HG03457 (cell line): Measurements from ENCODE around the gene MAP2K4.

Experiments
- ATAC-seq: cut with Tn5 transposase; IDR thresholded peaks from one replicate; pipeline ENCODE4 v1.9.1; 2021; ENCODE audit warnings: moderate number of reproducible peaks; ENCODE audit not compliant: unreplicated experiment

MAP2K4 gene

DNA sequence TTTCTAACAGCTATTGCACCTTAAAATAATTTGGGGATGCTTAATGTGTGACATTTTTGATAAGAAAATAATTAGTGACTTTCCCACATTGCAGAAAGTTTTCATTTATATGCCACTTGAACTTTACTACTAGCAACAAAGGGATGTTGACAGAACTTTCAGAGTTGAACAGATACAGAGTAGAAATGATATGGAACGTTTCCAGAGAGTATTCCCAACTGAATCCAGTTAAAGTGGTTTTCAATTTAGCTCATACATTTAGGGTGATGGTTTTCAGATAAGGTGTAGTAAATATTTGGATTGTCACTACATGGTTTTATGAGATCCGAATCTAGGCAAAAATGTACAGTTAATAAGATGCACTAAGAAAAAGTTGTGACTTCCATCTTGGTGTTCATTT is 17.3 kb downstream of the MAP2K4 start:
- ATAC-seq = no peak

DNA sequence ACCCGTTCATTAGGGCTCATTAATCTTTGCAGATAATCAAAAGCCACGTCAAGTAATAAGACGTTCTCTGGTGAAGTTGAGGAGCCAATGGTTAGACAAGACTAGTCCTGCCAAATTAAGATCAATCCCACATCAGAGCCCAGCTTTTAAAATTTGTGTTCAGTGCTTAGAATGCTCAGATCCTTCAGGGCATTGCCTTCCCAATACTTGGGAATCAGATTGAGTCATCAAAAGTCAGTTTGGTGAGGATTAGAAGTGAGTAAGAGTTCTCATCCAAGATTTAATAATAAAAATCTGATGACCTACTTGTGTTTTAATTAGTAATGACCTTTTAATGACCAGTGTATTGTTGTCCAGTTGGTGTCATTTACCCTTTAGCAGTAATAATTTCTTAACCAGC is 19.8 kb downstream of the MAP2K4 start:
- ATAC-seq = no peak

DNA sequence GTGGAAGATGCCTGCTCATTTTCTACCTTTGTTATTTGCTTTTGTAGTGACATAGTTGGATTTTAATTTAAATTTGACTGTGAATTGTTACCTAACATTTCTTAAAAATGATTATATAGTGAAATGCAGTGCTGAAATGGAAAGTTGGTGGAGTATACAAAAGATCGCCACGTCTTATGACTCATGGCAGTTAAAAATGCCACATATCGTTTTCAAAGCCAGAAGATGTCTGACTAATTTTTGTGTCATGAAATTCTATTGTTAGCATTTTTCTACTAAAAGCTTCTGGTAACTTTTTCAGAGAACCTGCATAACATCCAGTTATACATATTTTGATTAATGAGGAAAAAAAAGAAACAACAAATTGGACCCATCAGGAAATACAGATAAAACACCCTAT is 20.6 kb downstream of the MAP2K4 start:
- ATAC-seq = no peak

DNA sequence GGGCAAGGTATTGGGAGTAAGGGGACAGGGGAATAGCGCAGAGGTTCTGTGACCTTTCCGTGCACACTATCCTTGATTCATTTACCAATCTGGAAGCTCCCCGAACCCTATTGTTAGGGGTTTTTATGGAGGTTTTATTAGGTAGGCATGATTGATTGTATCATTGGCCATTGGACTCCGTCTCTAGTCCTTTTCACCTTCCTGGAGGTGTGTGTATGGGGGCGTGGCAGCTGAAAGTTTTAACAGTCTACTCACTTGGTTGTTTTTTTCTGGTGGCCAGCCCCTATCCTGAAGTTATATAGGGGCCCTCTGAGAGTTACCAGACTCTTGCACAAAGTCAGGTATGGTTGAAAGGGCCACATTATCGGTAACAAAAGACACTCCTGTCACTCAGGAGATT is 23.0 kb downstream of the MAP2K4 start:
- no peak for ATAC-seq

DNA sequence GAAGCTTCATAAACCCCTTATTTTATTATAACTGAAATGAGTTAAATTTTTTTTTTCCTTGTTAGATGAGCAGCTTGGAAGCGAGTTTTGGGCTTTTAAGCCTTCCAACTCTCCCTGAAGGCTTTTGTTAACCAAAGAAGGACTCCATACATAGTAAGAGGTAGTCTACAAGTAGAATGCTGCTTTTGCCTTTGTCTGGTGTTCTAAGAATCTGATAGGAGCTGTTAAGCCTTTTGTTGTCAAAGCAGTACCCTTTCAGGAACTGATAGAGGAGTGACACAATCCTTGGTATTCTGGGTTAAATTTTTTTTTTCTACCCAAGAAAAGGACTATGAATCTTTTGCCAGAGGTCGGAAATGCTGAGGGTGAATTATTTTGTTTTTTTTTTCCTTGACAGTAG is 26.1 kb downstream of the MAP2K4 start:
- ATAC-seq = no peak

DNA sequence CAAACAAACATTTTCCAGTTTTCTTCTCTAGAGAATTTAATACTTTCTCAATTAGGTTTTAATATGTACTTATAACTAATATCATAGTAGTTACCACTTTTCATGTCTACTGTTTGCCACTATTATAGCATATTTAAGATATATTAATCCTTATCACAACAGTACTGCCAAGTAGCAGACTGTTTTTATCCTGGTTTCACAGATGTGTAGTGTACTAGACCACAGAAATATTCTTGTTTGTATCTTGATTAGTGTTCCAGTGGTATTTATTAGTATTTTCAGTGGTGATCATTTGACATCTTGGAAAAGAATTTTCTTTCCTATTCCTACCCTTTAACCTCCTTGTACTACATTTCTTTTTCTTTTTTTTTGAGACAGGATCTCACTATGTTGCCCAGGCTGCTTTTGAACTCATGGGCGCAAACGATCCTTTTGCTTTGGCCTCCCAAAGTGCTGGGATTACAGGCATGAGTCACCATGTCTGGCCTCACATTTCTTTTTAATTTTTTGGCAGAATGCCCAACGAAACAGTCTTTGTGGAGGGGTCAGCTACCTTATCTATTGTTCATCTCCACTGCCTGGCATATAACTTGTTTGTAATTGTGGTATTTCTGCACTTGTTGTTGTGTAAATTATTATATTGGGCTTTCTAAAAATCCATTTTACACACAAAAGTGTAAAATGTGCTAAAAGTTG is 27.2 kb downstream of the MAP2K4 start:
- ATAC-seq = no peak

DNA sequence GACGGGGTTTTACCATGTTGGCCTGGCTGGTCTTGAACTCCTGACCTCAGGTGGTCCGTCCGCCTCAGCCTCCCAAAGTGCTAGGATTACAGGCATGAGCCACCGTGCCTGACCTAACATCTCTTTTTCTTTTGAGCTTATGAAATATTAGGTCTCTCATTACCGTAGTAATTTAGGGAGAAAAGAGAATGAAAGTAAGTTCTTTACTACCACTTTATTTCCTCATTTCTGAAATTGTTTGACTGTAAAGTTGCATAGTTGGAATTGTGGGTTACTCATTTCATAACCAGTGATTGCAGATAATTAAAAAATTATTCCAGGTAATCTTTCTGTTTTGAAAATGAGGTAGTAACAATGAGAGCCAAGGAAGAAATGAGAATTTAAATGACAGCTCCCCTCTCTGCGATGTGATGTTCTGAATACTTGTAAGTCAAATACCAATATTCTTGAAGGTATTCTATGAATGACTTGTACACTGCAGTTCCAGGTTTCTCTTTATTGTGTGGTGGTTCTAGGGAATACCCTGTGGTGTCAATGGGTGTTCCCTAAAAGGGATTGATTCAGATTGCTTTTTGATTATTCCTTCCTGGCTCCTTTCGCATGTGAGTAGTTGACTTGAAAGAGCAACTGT is 28.3 kb downstream of the MAP2K4 start:
- no peak for ATAC-seq

DNA sequence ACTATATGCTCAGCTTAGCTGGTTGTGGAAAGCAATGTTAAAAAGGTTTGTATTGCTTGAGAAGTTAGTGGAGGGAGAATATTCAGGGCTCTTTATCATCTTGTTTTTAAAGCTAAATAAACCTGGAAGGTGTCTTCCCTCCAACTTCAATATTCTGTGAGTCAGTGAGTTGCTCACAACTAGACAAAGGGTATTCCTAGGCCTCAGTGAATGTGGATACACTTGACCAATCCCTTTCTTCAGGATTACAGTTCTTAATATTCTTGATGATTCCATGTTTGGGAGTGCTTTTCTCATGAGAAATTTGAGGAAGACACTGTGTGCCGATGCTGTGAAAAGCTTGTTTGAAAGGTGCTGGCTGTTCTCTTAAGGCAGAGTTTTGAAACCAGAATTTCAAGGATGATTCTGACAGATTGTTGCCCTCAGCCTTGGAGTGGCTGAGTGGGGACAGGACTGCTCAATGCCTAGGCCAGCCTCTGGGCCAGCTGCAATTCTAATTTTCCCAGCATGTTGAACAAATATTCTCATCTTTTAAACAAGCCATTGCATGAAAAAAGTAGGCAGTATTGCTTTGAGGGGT is 30.1 kb downstream of the MAP2K4 start:
- ATAC-seq = no peak

DNA sequence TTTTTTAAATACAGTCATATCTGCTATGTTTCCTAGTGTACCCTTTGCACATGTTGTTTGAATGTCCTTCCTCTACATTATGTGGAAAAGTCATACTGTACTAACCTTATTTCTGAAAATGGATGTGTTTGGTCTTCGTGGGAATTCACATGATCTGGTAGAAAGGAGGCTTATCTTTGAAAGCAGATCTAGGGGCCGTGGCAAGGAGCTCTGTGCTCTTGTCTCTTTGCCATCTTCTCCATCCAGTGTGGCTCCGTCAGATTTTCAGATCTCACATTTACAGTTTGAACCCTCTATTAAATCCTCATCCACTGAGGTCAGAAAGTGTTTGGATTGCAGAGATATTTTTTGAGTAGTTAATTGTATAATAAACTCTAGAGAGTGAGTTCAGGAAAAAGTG is 32.9 kb downstream of the MAP2K4 start:
- ATAC-seq = no peak

DNA sequence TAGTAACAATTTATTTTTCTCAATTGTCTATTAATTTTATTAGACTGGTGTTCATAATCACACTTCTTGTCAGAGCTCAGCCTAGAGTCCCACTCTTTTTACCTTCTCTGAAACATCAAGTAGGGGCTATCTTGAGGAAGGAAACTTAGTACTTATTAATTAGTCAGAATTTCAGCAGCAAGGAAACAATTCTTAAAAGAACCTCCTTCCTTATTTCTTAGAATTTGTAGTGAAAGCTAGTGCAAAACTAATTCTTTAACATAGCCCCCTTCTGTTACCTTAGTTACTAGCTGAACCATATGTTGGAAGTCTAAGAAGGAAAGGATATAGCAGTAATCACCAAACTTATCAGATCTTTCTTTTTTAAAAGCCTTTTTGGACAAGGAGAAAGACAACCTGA is 35.2 kb downstream of the MAP2K4 start:
- ATAC-seq = no peak

DNA sequence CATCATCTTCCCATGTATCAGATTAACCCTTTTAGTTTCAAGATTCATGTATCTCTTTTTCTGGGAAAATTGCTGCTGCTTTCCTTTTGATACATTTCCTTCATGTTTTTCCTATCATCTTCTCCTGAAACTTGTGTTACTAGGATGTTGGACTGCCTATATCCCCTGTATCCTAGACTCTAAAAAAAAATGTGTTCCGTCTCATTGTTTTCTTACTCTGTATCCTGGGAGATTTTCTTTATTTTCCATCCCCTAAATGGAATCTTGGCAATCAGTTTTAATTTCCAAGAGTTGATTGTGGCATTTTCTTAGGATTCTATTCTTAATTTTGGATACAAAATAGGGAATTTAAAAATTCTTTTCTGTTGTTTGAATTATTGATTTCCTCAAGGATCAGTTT is 36.8 kb downstream of the MAP2K4 start:
- ATAC-seq = no peak

DNA sequence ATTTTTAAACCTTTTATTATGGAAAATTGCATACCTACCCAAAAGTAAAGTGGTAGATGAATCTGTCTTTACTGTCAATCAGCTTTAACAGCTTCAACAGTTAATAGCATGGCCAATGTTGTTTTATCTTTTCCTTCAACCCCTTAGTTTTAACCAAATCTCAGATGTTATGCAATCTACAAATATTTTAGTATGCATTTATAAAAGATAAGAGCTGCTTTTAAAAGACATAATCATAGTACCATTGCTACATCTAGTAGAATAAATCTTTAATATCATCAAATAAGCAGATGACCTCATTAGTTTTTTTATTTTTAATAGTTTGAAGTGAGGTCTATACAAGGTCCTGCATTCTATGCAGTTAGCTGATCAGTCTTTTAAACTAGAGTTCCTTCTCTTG is 37.9 kb downstream of the MAP2K4 start:
- ATAC-seq = no peak

DNA sequence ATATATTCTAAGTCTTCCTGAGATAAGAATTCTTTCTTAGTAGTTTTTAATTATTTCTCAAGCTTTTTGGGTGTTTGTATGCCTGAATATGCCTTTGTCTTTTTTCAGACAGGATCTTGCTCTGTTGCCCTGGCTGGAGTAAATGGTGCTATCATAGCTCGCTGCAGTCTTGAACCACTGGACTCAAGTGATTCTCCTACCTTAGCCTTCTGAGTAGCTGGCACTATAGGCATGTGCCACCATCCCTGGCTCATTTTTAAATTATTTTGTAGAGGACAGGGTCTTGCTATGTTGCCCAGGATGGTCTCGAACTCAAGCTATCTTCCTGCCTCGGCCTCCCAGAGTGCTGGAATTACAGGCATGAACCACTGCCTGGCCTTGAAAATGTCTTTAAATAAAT is 41.6 kb downstream of the MAP2K4 start:
- ATAC-seq = no peak

DNA sequence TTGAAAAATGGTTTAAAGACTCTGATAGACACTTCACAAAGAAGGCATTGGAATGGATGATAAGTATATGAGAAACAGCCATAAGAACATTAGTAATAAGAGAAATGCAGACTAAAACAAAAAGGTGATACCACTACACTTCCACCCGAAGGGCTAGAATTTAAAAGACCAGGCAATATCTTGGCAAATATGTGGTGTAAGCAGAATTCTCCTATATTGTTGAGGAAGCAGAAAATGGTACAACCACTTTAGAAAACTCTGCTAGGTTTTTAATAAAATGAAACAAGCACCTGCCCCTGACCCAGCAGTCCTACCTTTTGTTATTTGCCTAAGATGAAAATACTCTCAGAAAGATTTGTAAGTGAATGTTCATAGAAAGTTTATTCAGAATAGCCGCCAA is 43.7 kb downstream of the MAP2K4 start:
- ATAC-seq = no peak

DNA sequence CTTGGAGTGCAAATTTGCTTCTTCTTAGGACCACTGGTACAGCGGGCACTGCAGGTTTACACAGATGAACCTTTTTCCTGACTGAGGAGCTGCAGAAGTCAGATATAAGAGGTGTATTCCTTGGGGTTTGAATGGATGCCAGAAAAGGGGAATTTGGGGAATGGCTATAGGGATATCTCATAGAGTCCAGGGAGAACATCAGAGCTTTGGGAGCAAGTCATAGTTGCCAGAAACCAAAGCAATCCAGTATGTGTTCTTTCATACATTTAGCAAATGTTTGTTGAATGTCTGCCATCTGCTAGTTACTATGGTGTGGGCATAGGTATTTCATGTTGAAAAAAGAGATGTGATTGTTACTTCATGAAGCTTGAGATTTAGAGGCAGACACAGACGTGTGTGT is 46.8 kb downstream of the MAP2K4 start:
- no peak for ATAC-seq

DNA sequence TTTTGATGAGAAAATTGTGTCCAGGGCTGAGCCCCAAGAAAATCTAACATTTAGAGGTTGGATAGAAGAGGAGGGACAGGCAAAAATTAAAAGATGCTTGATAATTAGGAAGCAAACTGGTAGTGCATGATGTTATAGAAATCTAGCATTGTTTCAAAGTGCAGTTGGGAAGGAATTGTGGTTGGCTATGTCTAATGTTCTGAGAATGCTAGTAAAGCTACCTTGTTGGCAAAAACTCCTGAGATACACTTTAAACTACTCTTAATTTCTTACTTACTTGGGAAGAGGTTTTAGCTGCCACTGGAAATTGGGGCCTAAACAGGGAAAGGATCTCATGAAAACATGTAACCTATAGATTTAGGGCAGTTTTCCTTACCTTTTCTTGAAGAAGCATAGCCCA is 48.3 kb downstream of the MAP2K4 start:
- ATAC-seq = no peak

DNA sequence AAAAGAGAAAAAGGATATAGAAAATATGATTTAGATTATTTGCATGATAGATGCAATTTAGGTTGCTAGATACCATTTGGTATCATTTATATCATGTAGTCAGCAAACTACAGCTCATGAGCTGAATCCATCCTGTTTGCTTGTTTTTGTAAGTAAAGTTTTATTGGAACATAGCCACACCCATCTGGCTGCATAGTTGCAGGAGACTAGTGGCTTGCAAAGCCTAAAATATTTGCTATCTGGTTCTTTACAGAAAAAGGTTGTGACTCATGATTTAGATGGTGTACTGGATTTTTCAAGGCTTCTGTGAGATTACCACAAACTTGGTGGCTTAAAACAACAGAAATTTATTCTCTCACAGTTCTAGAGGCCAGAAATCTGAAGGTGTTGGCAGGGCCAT is 49.9 kb downstream of the MAP2K4 start:
- no peak for ATAC-seq

DNA sequence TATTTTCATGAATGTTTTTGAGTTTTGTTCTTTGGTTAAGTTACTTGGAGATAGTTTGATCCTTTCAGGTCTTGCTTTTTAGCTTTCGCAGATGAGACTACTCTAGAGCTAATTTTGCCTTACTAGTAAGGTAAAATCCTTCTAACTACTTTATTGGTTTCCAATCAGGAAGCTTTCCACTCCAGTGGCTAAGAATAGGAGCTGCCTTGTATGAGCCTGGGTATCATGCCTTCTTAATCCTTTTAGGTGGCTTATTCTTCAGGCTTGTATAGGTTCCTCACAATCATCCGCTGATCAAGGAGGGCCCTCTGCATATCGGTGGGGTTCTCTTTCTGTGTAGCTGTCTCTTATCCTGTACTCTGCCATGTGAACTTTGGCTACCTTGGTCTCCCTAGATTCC is 53.7 kb downstream of the MAP2K4 start:
- no peak for ATAC-seq

DNA sequence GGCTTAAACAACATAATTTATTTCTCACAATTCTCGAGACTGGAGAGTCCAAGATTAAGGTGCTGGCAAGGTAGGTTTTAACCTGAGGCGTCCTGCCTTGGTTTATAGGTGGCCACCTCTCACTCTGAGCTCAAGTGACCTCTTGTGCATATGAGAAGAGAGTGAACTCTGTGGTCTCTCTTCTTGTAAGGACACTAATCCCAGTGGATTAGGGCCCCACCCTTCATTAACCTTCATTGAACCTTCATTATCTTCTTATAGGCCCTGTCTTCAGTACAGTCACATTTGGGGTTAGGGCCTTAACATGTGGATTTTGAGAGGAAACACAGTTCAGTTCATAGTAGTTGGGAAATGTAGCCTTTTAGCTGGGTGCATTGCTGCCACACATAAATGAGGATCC is 57.1 kb downstream of the MAP2K4 start:
- no peak for ATAC-seq

DNA sequence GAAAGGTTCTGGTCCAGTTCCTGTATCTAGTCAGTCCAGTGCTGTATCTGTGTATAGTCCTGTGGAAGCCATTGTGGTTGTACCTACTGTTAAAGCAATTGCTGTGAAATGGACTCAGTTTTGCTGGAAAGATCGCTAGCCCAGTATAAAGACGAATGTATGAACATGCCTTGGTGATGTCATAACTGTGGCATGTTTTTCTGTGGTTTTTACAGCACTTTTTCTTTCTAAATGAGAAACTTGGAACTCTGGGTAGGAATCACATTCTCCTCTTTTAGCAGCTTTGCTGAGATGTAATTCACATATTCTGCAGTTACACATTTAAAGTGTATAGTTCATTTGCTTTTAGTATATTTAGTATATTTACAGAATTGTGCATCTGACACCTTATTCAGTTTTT is 58.1 kb downstream of the MAP2K4 start:
- ATAC-seq = no peak

DNA sequence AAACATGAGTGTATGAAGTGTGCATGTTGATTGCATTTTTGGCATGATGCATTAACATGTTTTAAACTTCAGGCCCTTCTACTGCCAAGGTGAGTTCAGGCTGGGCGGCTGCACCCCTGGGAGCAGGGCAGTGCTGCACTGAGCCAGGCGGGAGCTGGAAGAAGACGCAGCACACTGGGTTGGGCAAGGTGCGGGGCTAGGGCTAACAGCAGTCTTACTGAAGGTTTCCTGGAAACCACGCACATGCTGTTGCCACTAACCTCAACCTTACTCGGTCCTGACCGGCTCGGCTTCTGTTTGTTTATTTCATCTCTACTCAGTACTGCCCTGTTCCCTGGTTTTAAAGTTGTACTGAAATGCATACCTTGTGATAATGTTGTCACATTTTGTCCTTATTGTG is 61.0 kb downstream of the MAP2K4 start:
- no peak for ATAC-seq

DNA sequence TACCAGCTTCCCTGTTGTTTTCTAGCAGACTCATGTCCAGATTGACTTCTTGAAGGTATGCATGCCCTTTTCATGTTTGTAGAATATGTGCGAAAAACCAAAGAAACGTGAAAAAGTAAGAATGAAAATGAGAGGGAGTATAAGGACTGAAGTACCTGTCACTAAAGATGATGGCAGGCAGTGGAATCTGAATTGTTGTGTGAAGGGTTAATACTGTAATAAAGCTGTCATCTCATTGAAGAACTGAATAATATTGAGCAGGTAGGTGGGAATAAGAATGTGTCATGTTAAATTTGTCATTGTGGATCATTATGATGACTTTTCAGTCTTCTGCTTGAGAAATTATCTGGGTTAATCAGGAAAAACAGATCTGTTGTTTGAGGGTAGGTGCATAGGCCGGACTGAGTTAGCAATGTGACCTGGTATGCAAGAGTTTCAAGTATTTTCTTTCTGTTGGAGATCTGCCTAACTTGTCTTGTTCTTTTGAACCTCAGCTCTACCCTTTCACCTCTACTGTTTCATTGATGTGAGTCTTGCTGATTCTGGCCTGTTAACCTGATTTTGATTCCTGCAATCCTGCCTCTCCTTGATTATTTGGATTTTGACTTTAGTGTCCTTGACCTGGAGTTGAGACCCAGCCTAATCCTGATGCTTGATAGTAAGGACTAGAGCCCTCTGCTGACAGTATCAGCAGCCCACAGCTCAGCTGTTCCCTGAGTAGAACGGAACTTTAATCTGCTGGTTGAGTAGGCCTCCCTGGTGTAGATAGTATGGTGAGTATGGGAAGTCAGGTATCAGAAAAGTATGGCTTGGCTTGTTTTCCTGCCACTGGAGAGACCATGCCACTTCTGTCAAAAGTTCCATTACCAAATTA is 64.6 kb downstream of the MAP2K4 start:
- no peak for ATAC-seq
